Prostate gland (tissue), 2 donors: Measurements from ENCODE around the gene RBBP9. TPM values are rescaled to one million over a fixed set of nuclear protein-coding genes. Genes with fewer than 3 reads are reported as not detected.

Source experiments
- DNase-seq: peaks from one replicate; pipeline ENCODE4 v3.0.0-alpha.2; 2019; ENCODE audit warnings: low spot score
- H3K27ac ChIP-seq, 2 donors: fragments of 200-600 bp; sonication (generic); 2 replicates each; pipeline ENCODE4 v1.5.1; 2017 to 2019
- H3K27me3 ChIP-seq: fragments of 200-600 bp; sonication (generic); replicated peaks from 2 replicates; pipeline ENCODE4 v1.5.1; 2019; ENCODE audit not compliant: insufficient read depth
- H3K36me3 ChIP-seq, 2 donors: fragments of 200-600 bp; sonication (generic); 1 replicate in 1 of 2; 2 replicates in 1 of 2; pipeline versions ENCODE4 v1.5.1 to v1.8.1; 2017 to 2019
- H3K4me1 ChIP-seq: fragments of 200-600 bp; sonication (generic); replicated peaks from 2 replicates; pipeline ENCODE4 v1.5.1; 2019
- H3K4me3 ChIP-seq, 2 donors: fragments of 200-600 bp; sonication (generic); 2 replicates each; pipeline ENCODE4 v1.5.1; 2017 to 2019
- H3K9me3 ChIP-seq: fragments of 200-600 bp; sonication (generic); 2 replicates; pipeline ENCODE4 v1.5.1; 2017
- POLR2A ChIP-seq: fragments of 450-650 bp; IDR thresholded peaks from one replicate; pipeline ENCODE4 v1.6.1; 2016; ENCODE audit warnings: antibody characterized with exemption, mild to moderate bottlenecking
- POLR2AphosphoS5 ChIP-seq: sonication (generic); formaldehyde crosslinking; IDR thresholded peaks from one replicate; pipeline ENCODE4 v1.6.1; 2017; ENCODE audit warnings: antibody characterized with exemption
- WGBS: methylation state at CpG from one replicate; pipeline ENCODE4 v1.1.5; 2018; 5-methylcytosine and 5-hydroxymethylcytosine counted together
- intact Hi-C: fragments of 100-400 bp; cut with DNase I; formaldehyde crosslinking; loops from one replicate; pipeline ENCODE4 v1.14.2; 2022
- total RNA-seq, 2 donors: library from RNA; depleted of rRNA; stranded (reverse); fragments of >200 nt; gene quantifications; one replicate each; pipeline ENCODE4 v1.1.0, GENCODE V29; 2016
- TF ChIP-seq, protein P1 (sequence below), 4 experiments: fragments of 200-600 bp in 2 of 4; fragments of 450-650 bp in 2 of 4; sonication (generic) in 2 of 4; IDR thresholded peaks; 1 replicate in 3 of 4; 2 replicates in 1 of 4; pipeline ENCODE4 v1.5.1; 2016 to 2019; ENCODE audit warnings: antibody characterized with exemption in 4 of 4, mild to moderate bottlenecking in 2 of 4, moderate library complexity in 2 of 4

The RBBP9 gene
- total RNA-seq, 2 donors from 2014 or later = 14.4 to 21.3 TPM

DNA sequence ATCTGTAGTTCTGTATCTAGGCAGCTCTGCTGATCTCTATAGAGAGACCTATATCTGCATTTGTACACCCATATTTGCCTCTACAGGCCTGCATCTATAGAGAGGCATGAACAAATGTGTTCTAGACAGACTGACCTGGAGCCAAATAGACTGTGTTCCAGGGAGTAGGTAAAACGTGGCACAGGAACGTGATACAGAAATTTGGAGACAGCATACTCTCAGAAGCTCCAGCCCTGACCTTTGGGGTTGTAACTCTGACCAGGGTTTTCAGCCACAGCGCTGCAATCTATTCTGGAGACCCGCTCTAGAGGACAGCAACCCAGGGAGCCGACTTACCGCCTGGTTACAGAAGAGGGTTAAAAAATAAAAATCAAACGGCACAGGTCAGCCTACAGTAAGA lies 983 bp downstream of the RBBP9 start:
- Histone ChIP-seq H3K27ac (no peak overlapping the region), H3K4me3 (no peak overlapping the region), H3K4me1 (no peaks in the 10 kb centered on the region), H3K9me3 (no peaks in the 10 kb centered on the region), H3K27me3 (no peaks in the 10 kb centered on the region), H3K36me3 (no peaks in the 10 kb centered on the region)
- 12% methylated on average over 7 of the region's 7 CpGs for WGBS
- no peak for DNase-seq
- TF ChIP-seq, protein P1, sequence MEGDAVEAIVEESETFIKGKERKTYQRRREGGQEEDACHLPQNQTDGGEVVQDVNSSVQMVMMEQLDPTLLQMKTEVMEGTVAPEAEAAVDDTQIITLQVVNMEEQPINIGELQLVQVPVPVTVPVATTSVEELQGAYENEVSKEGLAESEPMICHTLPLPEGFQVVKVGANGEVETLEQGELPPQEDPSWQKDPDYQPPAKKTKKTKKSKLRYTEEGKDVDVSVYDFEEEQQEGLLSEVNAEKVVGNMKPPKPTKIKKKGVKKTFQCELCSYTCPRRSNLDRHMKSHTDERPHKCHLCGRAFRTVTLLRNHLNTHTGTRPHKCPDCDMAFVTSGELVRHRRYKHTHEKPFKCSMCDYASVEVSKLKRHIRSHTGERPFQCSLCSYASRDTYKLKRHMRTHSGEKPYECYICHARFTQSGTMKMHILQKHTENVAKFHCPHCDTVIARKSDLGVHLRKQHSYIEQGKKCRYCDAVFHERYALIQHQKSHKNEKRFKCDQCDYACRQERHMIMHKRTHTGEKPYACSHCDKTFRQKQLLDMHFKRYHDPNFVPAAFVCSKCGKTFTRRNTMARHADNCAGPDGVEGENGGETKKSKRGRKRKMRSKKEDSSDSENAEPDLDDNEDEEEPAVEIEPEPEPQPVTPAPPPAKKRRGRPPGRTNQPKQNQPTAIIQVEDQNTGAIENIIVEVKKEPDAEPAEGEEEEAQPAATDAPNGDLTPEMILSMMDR (IDR thresholded peaks at IDR 0.05) = no peak
- no peak for TF ChIP-seq POLR2AphosphoS5
- no peak for TF ChIP-seq POLR2A
- intact Hi-C loops = no loop called here

DNA sequence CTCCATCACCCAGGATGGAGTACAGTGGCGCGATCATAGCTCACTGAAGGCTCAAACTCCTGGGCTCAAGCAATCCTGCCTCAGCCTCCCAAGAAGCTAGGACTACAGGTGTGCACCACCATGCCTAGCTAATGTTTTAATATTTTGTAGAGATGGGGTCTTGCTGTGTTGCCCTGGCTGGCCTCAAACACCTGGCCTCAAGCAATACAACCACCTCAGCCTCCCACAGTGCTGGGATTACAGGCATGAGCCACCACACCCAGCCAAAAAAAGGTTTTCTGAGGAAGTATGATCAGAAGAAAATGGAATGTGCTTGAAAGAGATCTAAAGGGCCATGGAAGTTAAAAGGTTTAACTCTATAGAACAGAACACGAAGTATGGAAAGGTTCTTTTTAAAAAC lies 8.7 kb downstream of the RBBP9 start:
- Histone ChIP-seq H3K27ac (no peak overlapping the region), H3K27me3 (no peaks in the 10 kb centered on the region), H3K9me3 (no peaks in the 10 kb centered on the region), H3K4me3 (no peak overlapping the region), H3K36me3 (peaks cover 0 to 3% of the 10 kb centered on the region in 2 donors), H3K4me1 (no peaks in the 10 kb centered on the region)
- TF ChIP-seq POLR2A = no peak
- TF ChIP-seq POLR2AphosphoS5 = no peak
- TF ChIP-seq, protein P1 (IDR thresholded peaks at IDR 0.05) = no peak
- DNase-seq = no peak
- intact Hi-C loops = no loop called here
- WGBS = 98% methylated on average over 3 of the region's 3 CpGs

GRCh38 chr20:18481596-18481995 lies 15.4 kb downstream of the RBBP9 start:
- 93% methylated on average over 4 of the region's 4 CpGs for WGBS
- TF ChIP-seq, protein P1 (IDR thresholded peaks at IDR 0.05) = no peak
- TF ChIP-seq POLR2A (no peak), POLR2AphosphoS5 (no peak)
- DNase-seq = no peak
- Histone ChIP-seq H3K27ac (no peak overlapping the region), H3K9me3 (no peaks in the 10 kb centered on the region), H3K4me3 (no peak overlapping the region), H3K4me1 (no peaks in the 10 kb centered on the region), H3K36me3 (peaks cover 0 to 3% of the 10 kb centered on the region in 2 donors), H3K27me3 (no peaks in the 10 kb centered on the region)
- intact Hi-C loops = no loop called here

GRCh38 chr20:18477821-18478220 lies 19.2 kb downstream of the RBBP9 start:
- TF ChIP-seq POLR2A (no peak), POLR2AphosphoS5 (no peak)
- TF ChIP-seq, protein P1 (IDR thresholded peaks at IDR 0.05) = no peak
- intact Hi-C loops = no loop called here
- Histone ChIP-seq H3K4me3 (no peak overlapping the region), H3K27ac (no peak overlapping the region), H3K36me3 (no peaks in the 10 kb centered on the region), H3K9me3 (no peaks in the 10 kb centered on the region), H3K27me3 (no peaks in the 10 kb centered on the region), H3K4me1 (no peaks in the 10 kb centered on the region)
- WGBS = 71% methylated on average over 1 of the region's 1 CpG
- DNase-seq = no peak

DNA sequence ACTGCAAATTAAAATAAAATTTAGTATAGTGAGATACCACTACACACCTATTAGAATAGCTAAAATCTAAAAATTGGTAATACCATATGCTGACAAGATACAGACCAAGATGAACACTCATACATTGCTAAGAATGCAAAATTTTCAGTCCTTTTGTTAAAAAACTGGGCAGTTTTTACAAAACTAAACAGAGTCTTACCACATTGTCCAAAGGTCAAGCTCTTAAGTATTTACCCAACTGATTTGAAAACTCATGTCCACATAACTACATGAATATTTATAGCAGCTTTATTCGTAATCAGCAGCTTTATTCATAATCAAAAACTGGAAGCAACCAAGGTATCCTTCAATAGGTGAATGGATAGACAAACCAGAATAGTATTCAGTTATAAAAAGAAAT lies 19.8 kb downstream of the RBBP9 start:
- DNase-seq = no peak
- H3K4me1 ChIP-seq = no peaks in the 10 kb centered on the region
- no peak overlapping the region for H3K4me3 ChIP-seq
- no peak overlapping the region for H3K27ac ChIP-seq
- no peak for TF ChIP-seq POLR2AphosphoS5
- TF ChIP-seq POLR2A = no peak
- TF ChIP-seq, protein P1 (IDR thresholded peaks at IDR 0.05) = no peak
- H3K27me3 ChIP-seq = no peaks in the 10 kb centered on the region
- no peaks in the 10 kb centered on the region for H3K36me3 ChIP-seq
- H3K9me3 ChIP-seq = no peaks in the 10 kb centered on the region
- intact Hi-C loops = no loop called here
- 98% methylated on average over 1 of the region's 1 CpG for WGBS
